ENCODE results near the gene C1orf116.

The C1orf116 gene

DNA sequence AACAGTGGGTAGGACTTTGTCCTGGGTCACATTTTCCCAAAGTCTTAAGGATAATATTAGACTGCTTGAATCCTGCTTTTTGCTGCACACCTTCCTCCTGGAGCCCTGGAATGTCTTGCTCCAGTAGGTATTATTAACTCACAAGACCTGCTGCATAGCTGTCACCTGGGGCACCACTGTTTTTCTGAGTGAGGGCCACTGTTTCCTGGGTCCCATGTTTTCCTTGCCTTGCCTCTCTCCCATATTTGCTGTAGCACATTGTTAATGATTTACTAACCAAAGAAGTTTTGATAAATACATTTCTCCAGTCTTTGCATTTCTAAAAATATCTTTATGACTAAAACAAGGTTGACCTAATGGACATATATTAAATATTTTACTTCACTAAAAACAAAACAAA, 39.8 kb downstream of the C1orf116 start:
- Histone ChIP-seq H3K4me3 (ENCODE audit: severe bottlenecking) (no peak overlapping the region), H3K36me3 (ENCODE audit: low read depth) (no peaks in the 10 kb centered on the region), H3K9me3 (ENCODE audit: severe bottlenecking) (no peaks in the 10 kb centered on the region), H3K4me1 (ENCODE audit: insufficient read depth, poor library complexity, severe bottlenecking) (no peaks in the 10 kb centered on the region), H3K27me3 (ENCODE audit: insufficient read depth, poor library complexity, severe bottlenecking) (no peaks in the 10 kb centered on the region), H3K27ac (ENCODE audit: poor library complexity, severe bottlenecking) (no peak overlapping the region)
- TF ChIP-seq CTCF (IDR thresholded peaks at IDR 0.05; ENCODE audit: poor library complexity, severe bottlenecking), result no peak
- DNase-seq (ENCODE audit: low spot score) (no peak), ATAC-seq (ENCODE audit: low read depth) (no peak)

DNA sequence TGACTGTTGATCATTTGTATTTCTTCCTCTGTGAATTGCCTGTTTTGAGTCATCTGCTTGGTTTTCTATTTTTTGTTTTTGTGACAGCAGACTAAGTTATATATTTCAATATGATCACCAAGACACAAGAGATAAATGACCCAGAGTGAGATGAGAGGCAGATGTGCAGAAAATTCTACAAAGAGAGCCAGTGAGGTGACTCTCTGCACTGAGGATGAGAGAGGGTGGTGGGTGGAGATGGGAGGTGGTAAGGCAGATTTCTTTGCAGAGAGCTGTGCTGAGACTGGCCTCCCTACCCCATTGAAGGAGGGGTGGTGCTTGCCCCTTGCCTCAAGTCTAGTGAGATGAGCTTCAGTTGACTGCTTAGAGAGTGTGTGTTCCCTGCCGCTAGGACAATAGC, 44.7 kb downstream of the C1orf116 start:
- no peaks in the 10 kb centered on the region for H3K36me3 ChIP-seq (ENCODE audit: low read depth)
- H3K4me1 ChIP-seq (ENCODE audit: insufficient read depth, poor library complexity, severe bottlenecking), result no peaks in the 10 kb centered on the region
- DNase-seq (ENCODE audit: low spot score) (no peak), ATAC-seq (ENCODE audit: low read depth) (no peak)
- no peak overlapping the region for H3K27ac ChIP-seq (ENCODE audit: poor library complexity, severe bottlenecking)
- TF ChIP-seq CTCF (IDR thresholded peaks at IDR 0.05; ENCODE audit: poor library complexity, severe bottlenecking), result no peak
- no peak overlapping the region for H3K4me3 ChIP-seq (ENCODE audit: severe bottlenecking)
- H3K27me3 ChIP-seq (ENCODE audit: insufficient read depth, poor library complexity, severe bottlenecking), result no peaks in the 10 kb centered on the region
- no peaks in the 10 kb centered on the region for H3K9me3 ChIP-seq (ENCODE audit: severe bottlenecking)

- no peak for TF ChIP-seq CTCF (IDR thresholded peaks at IDR 0.05; ENCODE audit: poor library complexity, severe bottlenecking)
- Histone ChIP-seq H3K27me3 (ENCODE audit: insufficient read depth, poor library complexity, severe bottlenecking) (no peaks in the 10 kb centered on the region), H3K27ac (ENCODE audit: poor library complexity, severe bottlenecking) (no peak overlapping the region), H3K4me1 (ENCODE audit: insufficient read depth, poor library complexity, severe bottlenecking) (no peaks in the 10 kb centered on the region), H3K9me3 (ENCODE audit: severe bottlenecking) (no peaks in the 10 kb centered on the region), H3K36me3 (ENCODE audit: low read depth) (no peaks in the 10 kb centered on the region), H3K4me3 (ENCODE audit: severe bottlenecking) (no peak overlapping the region)
- ATAC-seq (ENCODE audit: low read depth) (no peak), DNase-seq (ENCODE audit: low spot score) (no peak)
Observed at GRCh38 chr1:206986885-206987284, 45.7 kb downstream of the C1orf116 start.

GRCh38 chr1:206986402-206986801, 46.2 kb downstream of the C1orf116 start:
- TF ChIP-seq CTCF (IDR thresholded peaks at IDR 0.05; ENCODE audit: poor library complexity, severe bottlenecking), result no peak
- ATAC-seq (ENCODE audit: low read depth), result no peak
- Histone ChIP-seq H3K27me3 (ENCODE audit: insufficient read depth, poor library complexity, severe bottlenecking) (no peaks in the 10 kb centered on the region), H3K4me3 (ENCODE audit: severe bottlenecking) (no peak overlapping the region), H3K4me1 (ENCODE audit: insufficient read depth, poor library complexity, severe bottlenecking) (no peaks in the 10 kb centered on the region), H3K36me3 (ENCODE audit: low read depth) (no peaks in the 10 kb centered on the region), H3K27ac (ENCODE audit: poor library complexity, severe bottlenecking) (no peak overlapping the region), H3K9me3 (ENCODE audit: severe bottlenecking) (no peaks in the 10 kb centered on the region)
- DNase-seq (ENCODE audit: low spot score), result no peak

- TF ChIP-seq CTCF (IDR thresholded peaks at IDR 0.05; ENCODE audit: poor library complexity, severe bottlenecking), result no peak
Observed at GRCh38 chr1:206985162-206985749, 47.3 kb downstream of the C1orf116 start.

More at GRCh38 chr1:206985162-206985749, 47.3 kb downstream of the C1orf116 start:
- DNase-seq (ENCODE audit: low spot score), result no peak
- ATAC-seq (ENCODE audit: low read depth), result no peak
- H3K36me3 ChIP-seq (ENCODE audit: low read depth), result no peaks in the 10 kb centered on the region
- no peak overlapping the region for H3K4me3 ChIP-seq (ENCODE audit: severe bottlenecking)
- no peaks in the 10 kb centered on the region for H3K9me3 ChIP-seq (ENCODE audit: severe bottlenecking)
- H3K4me1 ChIP-seq (ENCODE audit: insufficient read depth, poor library complexity, severe bottlenecking), result no peaks in the 10 kb centered on the region
- H3K27ac ChIP-seq (ENCODE audit: poor library complexity, severe bottlenecking), result no peak overlapping the region
- no peaks in the 10 kb centered on the region for H3K27me3 ChIP-seq (ENCODE audit: insufficient read depth, poor library complexity, severe bottlenecking)
